ENCODE results near the gene GAB2.

Gene GAB2

DNA sequence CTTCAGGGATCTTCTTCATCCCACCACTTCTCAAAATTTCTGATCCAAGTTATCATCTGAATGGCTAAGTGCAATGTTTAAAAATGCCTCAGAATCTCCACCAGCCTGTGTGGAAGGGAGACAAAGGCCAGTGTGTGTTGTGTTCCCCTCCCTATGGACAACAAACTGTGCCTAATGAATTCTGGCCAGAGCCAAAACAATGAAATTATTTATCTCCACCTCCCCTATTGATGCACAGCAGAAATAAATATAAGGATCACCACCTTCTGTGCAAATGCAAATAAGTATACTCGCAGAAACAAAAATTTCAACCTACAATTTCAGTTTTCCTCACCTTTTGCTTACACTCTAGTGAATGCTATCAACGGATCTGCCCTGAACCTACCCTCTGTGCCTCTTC is 75.8 kb downstream of the GAB2 start (continued):
- TF ChIP-seq, protein P1, sequence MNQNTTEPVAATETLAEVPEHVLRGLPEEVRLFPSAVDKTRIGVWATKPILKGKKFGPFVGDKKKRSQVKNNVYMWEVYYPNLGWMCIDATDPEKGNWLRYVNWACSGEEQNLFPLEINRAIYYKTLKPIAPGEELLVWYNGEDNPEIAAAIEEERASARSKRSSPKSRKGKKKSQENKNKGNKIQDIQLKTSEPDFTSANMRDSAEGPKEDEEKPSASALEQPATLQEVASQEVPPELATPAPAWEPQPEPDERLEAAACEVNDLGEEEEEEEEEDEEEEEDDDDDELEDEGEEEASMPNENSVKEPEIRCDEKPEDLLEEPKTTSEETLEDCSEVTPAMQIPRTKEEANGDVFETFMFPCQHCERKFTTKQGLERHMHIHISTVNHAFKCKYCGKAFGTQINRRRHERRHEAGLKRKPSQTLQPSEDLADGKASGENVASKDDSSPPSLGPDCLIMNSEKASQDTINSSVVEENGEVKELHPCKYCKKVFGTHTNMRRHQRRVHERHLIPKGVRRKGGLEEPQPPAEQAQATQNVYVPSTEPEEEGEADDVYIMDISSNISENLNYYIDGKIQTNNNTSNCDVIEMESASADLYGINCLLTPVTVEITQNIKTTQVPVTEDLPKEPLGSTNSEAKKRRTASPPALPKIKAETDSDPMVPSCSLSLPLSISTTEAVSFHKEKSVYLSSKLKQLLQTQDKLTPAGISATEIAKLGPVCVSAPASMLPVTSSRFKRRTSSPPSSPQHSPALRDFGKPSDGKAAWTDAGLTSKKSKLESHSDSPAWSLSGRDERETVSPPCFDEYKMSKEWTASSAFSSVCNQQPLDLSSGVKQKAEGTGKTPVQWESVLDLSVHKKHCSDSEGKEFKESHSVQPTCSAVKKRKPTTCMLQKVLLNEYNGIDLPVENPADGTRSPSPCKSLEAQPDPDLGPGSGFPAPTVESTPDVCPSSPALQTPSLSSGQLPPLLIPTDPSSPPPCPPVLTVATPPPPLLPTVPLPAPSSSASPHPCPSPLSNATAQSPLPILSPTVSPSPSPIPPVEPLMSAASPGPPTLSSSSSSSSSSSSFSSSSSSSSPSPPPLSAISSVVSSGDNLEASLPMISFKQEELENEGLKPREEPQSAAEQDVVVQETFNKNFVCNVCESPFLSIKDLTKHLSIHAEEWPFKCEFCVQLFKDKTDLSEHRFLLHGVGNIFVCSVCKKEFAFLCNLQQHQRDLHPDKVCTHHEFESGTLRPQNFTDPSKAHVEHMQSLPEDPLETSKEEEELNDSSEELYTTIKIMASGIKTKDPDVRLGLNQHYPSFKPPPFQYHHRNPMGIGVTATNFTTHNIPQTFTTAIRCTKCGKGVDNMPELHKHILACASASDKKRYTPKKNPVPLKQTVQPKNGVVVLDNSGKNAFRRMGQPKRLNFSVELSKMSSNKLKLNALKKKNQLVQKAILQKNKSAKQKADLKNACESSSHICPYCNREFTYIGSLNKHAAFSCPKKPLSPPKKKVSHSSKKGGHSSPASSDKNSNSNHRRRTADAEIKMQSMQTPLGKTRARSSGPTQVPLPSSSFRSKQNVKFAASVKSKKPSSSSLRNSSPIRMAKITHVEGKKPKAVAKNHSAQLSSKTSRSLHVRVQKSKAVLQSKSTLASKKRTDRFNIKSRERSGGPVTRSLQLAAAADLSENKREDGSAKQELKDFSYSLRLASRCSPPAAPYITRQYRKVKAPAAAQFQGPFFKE (tag by site-specific recombination; IDR thresholded peaks at IDR 0.05; ENCODE audit: borderline replicate concordance) = no peak
- TF ChIP-seq ZBTB6 (tag by site-specific recombination; IDR thresholded peaks at IDR 0.05) (no peak), ZNF510 (tag by site-specific recombination; IDR thresholded peaks at IDR 0.05; ENCODE audit: insufficient replicate concordance) (no peak), OSR2 (tag by site-specific recombination; IDR thresholded peaks at IDR 0.05) (no peak), ZBTB48 (tag by site-specific recombination; IDR thresholded peaks at IDR 0.05) (no peak), ZNF10 (tag by site-specific recombination; IDR thresholded peaks at IDR 0.05) (no peak), PRDM6 (tag by site-specific recombination; IDR thresholded peaks at IDR 0.05) (no peak), ZNF610 (tag by site-specific recombination; IDR thresholded peaks at IDR 0.05; ENCODE audit: borderline replicate concordance) (no peak)

DNA sequence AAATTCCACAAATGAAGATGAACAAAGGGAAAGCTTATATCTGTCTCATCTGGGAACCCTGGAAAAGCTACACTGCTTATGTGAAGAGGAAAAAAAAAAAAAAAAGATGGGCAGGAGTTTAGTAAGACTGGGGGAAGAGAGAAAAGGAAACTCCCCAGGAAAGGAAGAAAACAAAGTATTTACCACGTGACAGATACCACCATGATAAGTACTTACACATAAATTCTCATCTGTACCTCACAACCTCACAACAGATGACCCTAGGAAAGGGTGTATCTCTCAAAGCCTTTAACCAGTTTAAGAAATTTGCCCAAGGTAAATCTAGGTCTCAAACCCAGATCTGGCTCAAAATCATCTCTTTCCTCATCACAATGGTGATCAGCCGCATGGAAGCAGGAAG is 77.1 kb downstream of the GAB2 start:
- H3K4me1 ChIP-seq (ENCODE audit: control insufficient read depth, insufficient read depth, low read length) = no peaks in the 10 kb centered on the region
- CTCF ChIA-PET = no interaction called here
- POLR2A ChIA-PET = no interaction called here
- TF ChIP-seq ZNF548 (tag by site-specific recombination; IDR thresholded peaks at IDR 0.05) (no peak), ZNF324 (tag by site-specific recombination; IDR thresholded peaks at IDR 0.05) (no peak), ZNF777 (tag by site-specific recombination; IDR thresholded peaks at IDR 0.05; ENCODE audit: borderline replicate concordance) (no peak), ZNF600 (tag by site-specific recombination; IDR thresholded peaks at IDR 0.05) (no peak), PRDM1 (tag by site-specific recombination; IDR thresholded peaks at IDR 0.05) (no peak), KLF10 (tag by site-specific recombination; IDR thresholded peaks at IDR 0.05) (no peak), PRDM10 (tag by site-specific recombination; IDR thresholded peaks at IDR 0.05) (no peak), SP7 (tag by site-specific recombination; IDR thresholded peaks at IDR 0.05) (no peak)
- TF ChIP-seq, protein P1 (tag by site-specific recombination; IDR thresholded peaks at IDR 0.05; ENCODE audit: borderline replicate concordance) = no peak

More for the DNA sequence above, 77.1 kb downstream of the GAB2 start:
- Histone ChIP-seq H3K27ac (ENCODE audit: extremely low read depth, low read depth, low read length) (no peak overlapping the region), H3K9me3 (ENCODE audit: control insufficient read depth, insufficient read depth, low read depth, low read length) (no peaks in the 10 kb centered on the region), H3K36me3 (ENCODE audit: control insufficient read depth in 2 of 2, insufficient read depth in 1 of 2, low read length in 2 of 2) (no peaks in the 10 kb centered on the region), H3K4me3 (ENCODE audit: low read depth, low read length) (no peak overlapping the region)
